ENCODE measurements around the gene SCAF11.

- no peak for TF ChIP-seq CTCF (IDR thresholded peaks at IDR 0.05)
- no peak for TF ChIP-seq POLR2A (IDR thresholded peaks at IDR 0.05)
Observed at GRCh38 chr12:45895961-45896360, 94.4 kb downstream of the SCAF11 start.
